ENCODE measurements around the gene WDR72.

DNA sequence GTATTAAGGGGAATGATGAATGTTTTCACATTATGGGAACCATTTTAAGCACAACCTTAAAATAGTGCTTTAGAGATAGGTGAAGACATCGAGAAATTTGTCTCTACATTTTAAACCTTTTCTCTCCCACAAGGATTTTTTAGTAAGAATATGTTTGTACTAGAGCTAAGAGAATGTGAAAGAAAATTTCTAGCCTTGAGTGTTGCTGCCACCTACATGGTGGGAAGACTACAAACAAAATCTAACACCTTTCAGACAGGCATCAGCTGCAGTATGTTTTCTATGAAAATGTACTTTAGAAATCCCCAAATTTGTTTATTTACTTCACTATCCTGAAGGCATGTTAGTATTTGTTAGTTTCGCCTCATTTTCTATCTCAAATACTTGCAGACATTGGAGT is 247.4 kb downstream of the WDR72 start:
- TF ChIP-seq CTCF (IDR thresholded peaks at IDR 0.05; ENCODE audit: low read depth, low read length) (no peak), POLR2A (IDR thresholded peaks at IDR 0.05; ENCODE audit: extremely low read depth, insufficient read length) (no peak)

All from NB4 (cell line).